ENCODE results near the gene CRISPLD2.
"Not testable (repeated sequence)": the region's sequence is repeated elsewhere in the genome, so short reads cannot be mapped to it uniquely, and the experiment has no call there.

CRISPLD2 gene

DNA sequence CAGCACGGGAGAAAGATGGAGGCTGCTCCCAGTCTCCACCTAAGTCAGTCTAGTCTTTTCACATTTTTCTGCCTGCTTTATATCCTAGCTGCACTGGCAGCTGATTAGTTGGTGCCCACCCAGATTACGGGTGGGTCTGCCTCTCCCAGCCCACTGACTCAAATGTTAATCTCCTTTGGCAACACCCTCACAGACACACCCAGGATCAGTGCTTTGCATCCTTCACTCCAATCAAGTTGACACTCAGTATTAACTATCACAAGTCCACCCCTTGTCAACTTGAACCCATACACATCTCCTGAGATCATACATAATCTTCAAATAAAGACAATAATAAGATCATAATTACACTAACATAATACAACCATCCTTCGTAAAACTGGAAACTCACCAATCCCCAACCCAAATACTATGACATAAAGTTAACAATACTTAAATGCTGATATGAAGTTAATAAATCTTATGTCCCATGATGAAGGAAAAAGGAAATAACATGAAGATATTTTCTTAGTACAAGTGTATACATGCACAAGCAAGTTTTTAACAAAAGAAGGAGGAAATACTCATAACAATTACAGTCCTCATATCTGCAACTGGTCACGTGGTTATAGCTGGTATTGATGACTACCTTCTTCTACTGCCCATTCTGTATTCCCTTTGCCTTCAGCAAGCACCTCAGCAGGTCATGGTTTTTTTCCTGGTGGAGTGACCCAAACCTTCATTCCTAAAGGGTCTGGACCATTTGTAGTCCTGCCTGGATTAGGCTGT is 35.8 kb downstream of the CRISPLD2 start:
- H3K9me3 ChIP-seq (ENCODE audit: insufficient read depth, low read depth, low read length); H3K4me3 ChIP-seq (ENCODE audit: low read length); H3K27ac ChIP-seq (ENCODE audit: low read length); H3K36me3 ChIP-seq (ENCODE audit: insufficient read depth, low read depth, low read length); H3K27me3 ChIP-seq (ENCODE audit: insufficient read depth, low read length); H3K9ac ChIP-seq (ENCODE audit: low read depth, low read length); H3K4me1 ChIP-seq (ENCODE audit: insufficient read depth, low read length): not testable (repeated sequence)

GRCh38 chr16:84856203-84856581 is 36.4 kb downstream of the CRISPLD2 start:
- not testable (repeated sequence) for H3K36me3 ChIP-seq (ENCODE audit: insufficient read depth, low read depth, low read length); H3K9ac ChIP-seq (ENCODE audit: low read depth, low read length); H3K27ac ChIP-seq (ENCODE audit: low read length); H3K4me1 ChIP-seq (ENCODE audit: insufficient read depth, low read length); H3K4me3 ChIP-seq (ENCODE audit: low read length); H3K9me3 ChIP-seq (ENCODE audit: insufficient read depth, low read depth, low read length); H3K27me3 ChIP-seq (ENCODE audit: insufficient read depth, low read length)

DNA sequence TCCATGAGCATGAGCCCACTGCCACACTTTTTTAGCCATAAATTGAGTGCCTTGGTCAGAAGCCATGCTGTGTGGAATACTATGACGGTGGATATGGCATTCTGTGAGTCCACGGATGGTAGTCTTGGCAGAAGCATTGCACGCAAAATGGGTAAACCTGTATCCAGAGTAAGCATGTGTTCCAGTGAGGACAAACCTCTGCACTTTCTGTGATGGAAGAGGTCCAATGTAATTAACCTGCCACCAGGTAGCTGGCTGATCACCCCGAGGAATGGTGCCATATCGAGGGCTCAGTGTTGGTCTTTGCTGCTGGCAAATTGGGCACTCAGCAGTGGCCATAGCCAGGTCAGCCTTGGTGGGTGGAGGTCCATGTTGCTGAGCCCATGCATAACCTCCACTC is 37.0 kb downstream of the CRISPLD2 start:
- not testable (repeated sequence) for H3K27ac ChIP-seq (ENCODE audit: low read length); H3K9ac ChIP-seq (ENCODE audit: low read depth, low read length); H3K9me3 ChIP-seq (ENCODE audit: insufficient read depth, low read depth, low read length); H3K27me3 ChIP-seq (ENCODE audit: insufficient read depth, low read length); H3K4me3 ChIP-seq (ENCODE audit: low read length); H3K4me1 ChIP-seq (ENCODE audit: insufficient read depth, low read length); H3K36me3 ChIP-seq (ENCODE audit: insufficient read depth, low read depth, low read length)

DNA sequence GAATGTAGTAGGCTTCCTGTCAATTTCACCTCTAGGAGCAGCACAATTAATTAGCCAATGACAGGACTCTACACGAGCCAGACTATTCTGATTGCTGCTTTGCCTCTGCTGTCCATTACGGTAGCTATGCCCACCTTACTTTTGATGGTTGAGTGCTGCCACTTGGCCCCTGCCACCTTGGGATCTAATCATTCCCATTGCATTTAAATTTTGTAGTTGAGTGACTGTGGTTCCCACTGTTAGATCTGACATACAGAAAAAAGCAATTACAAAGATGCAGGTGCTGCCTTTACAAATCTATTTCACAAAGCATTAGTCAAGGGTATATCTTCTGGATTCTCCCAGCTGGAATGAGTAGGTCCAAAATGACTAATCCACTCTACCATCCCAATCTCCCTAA is 39.9 kb downstream of the CRISPLD2 start:
- peaks cover 8% of the 10 kb centered on the region for H3K9me3 ChIP-seq (ENCODE audit: insufficient read depth, low read depth, low read length)
- no peaks in the 10 kb centered on the region for H3K27me3 ChIP-seq (ENCODE audit: insufficient read depth, low read length)
- H3K4me3 ChIP-seq (ENCODE audit: low read length) = no peak overlapping the region
- no peak overlapping the region for H3K9ac ChIP-seq (ENCODE audit: low read depth, low read length)
- no peaks in the 10 kb centered on the region for H3K4me1 ChIP-seq (ENCODE audit: insufficient read depth, low read length)
- no peaks in the 10 kb centered on the region for H3K36me3 ChIP-seq (ENCODE audit: insufficient read depth, low read depth, low read length)
- no peak overlapping the region for H3K27ac ChIP-seq (ENCODE audit: low read length)

DNA sequence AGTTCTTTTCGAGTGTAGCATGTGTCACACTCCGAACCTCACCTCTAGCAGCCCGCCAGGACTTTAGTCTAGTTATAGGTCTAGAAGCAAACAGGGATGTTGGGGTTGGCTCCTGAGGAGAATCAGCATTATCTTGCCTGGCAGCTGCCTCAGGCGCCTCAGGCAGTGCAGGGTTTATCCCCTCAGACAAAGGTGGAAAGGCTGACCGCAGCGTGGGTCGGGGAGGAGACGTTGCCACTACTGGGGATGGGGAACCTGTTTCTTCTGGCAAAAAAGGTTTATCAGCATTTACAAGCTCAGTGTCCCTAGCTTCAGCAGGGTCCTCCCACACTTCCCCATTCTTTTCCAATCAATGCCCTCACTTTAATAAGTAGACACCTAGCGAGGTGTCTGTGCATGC is 40.6 kb downstream of the CRISPLD2 start:
- Histone ChIP-seq H3K4me3 (ENCODE audit: low read length) (no peak overlapping the region), H3K9me3 (ENCODE audit: insufficient read depth, low read depth, low read length) (peaks cover 8% of the 10 kb centered on the region), H3K27ac (ENCODE audit: low read length) (no peak overlapping the region), H3K27me3 (ENCODE audit: insufficient read depth, low read length) (no peaks in the 10 kb centered on the region), H3K4me1 (ENCODE audit: insufficient read depth, low read length) (no peaks in the 10 kb centered on the region), H3K9ac (ENCODE audit: low read depth, low read length) (no peak overlapping the region), H3K36me3 (ENCODE audit: insufficient read depth, low read depth, low read length) (no peaks in the 10 kb centered on the region)

GRCh38 chr16:84861671-84862070 is 41.9 kb downstream of the CRISPLD2 start:
- H3K9me3 ChIP-seq (ENCODE audit: insufficient read depth, low read depth, low read length) = peaks cover 8% of the 10 kb centered on the region
- no peak overlapping the region for H3K9ac ChIP-seq (ENCODE audit: low read depth, low read length)
- H3K27ac ChIP-seq (ENCODE audit: low read length) = no peak overlapping the region
- H3K4me1 ChIP-seq (ENCODE audit: insufficient read depth, low read length) = no peaks in the 10 kb centered on the region
- no peaks in the 10 kb centered on the region for H3K36me3 ChIP-seq (ENCODE audit: insufficient read depth, low read depth, low read length)
- no peak overlapping the region for H3K4me3 ChIP-seq (ENCODE audit: low read length)
- H3K27me3 ChIP-seq (ENCODE audit: insufficient read depth, low read length) = no peaks in the 10 kb centered on the region

- H3K9ac ChIP-seq (ENCODE audit: low read depth, low read length) = no peak overlapping the region
- no peaks in the 10 kb centered on the region for H3K4me1 ChIP-seq (ENCODE audit: insufficient read depth, low read length)
- no peaks in the 10 kb centered on the region for H3K36me3 ChIP-seq (ENCODE audit: insufficient read depth, low read depth, low read length)
- H3K9me3 ChIP-seq (ENCODE audit: insufficient read depth, low read depth, low read length) = peaks cover 8% of the 10 kb centered on the region
- H3K27me3 ChIP-seq (ENCODE audit: insufficient read depth, low read length) = no peaks in the 10 kb centered on the region
- H3K4me3 ChIP-seq (ENCODE audit: low read length) = no peak overlapping the region
- no peak overlapping the region for H3K27ac ChIP-seq (ENCODE audit: low read length)
Measured at GRCh38 chr16:84862804-84863480, 43.2 kb downstream of the CRISPLD2 start.

GRCh38 chr16:84863481-84863814 is 43.7 kb downstream of the CRISPLD2 start:
- Histone ChIP-seq H3K9me3 (ENCODE audit: insufficient read depth, low read depth, low read length) (peaks cover 8% of the 10 kb centered on the region), H3K27me3 (ENCODE audit: insufficient read depth, low read length) (no peaks in the 10 kb centered on the region)

GRCh38 chr16:84864326-84864955 is 44.7 kb downstream of the CRISPLD2 start:
- Histone ChIP-seq H3K9me3 (ENCODE audit: insufficient read depth, low read depth, low read length) (peaks cover 6% of the 10 kb centered on the region), H3K27me3 (ENCODE audit: insufficient read depth, low read length) (no peaks in the 10 kb centered on the region), H3K4me1 (ENCODE audit: insufficient read depth, low read length) (no peaks in the 10 kb centered on the region), H3K27ac (ENCODE audit: low read length) (no peak overlapping the region), H3K36me3 (ENCODE audit: insufficient read depth, low read depth, low read length) (no peaks in the 10 kb centered on the region), H3K9ac (ENCODE audit: low read depth, low read length) (no peak overlapping the region), H3K4me3 (ENCODE audit: low read length) (no peak overlapping the region)

More at GRCh38 chr16:84863481-84863814, 43.7 kb downstream of the CRISPLD2 start:
- Histone ChIP-seq H3K4me3 (ENCODE audit: low read length) (no peak overlapping the region), H3K4me1 (ENCODE audit: insufficient read depth, low read length) (no peaks in the 10 kb centered on the region), H3K36me3 (ENCODE audit: insufficient read depth, low read depth, low read length) (no peaks in the 10 kb centered on the region), H3K9ac (ENCODE audit: low read depth, low read length) (no peak overlapping the region), H3K27ac (ENCODE audit: low read length) (no peak overlapping the region)

DNA sequence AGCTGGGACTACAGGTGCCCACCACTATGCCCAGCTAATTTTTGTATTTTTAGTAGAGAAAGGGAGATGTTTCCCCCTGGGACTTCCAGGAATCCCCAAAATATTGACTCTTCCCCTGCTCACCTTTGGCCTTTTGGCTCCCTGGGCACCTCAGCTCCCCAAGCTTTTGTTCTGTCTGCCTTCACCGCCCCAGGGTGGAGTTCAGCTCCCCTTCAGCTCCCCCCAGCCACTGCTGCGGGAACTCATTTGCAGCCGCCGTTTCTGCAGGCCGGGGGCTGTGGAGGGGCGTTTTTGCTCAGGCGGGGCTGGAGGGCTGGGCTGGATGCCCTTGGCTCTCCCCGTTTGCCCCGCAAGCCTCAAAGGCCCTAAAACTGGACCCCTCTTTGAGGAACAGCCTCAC is 47.9 kb downstream of the CRISPLD2 start:
- Histone ChIP-seq H3K36me3 (ENCODE audit: insufficient read depth, low read depth, low read length) (no peaks in the 10 kb centered on the region), H3K4me3 (ENCODE audit: low read length) (no peak overlapping the region), H3K4me1 (ENCODE audit: insufficient read depth, low read length) (no peaks in the 10 kb centered on the region), H3K27me3 (ENCODE audit: insufficient read depth, low read length) (no peaks in the 10 kb centered on the region), H3K9me3 (ENCODE audit: insufficient read depth, low read depth, low read length) (no peaks in the 10 kb centered on the region), H3K27ac (ENCODE audit: low read length) (no peak overlapping the region), H3K9ac (ENCODE audit: low read depth, low read length) (no peak overlapping the region)

DNA sequence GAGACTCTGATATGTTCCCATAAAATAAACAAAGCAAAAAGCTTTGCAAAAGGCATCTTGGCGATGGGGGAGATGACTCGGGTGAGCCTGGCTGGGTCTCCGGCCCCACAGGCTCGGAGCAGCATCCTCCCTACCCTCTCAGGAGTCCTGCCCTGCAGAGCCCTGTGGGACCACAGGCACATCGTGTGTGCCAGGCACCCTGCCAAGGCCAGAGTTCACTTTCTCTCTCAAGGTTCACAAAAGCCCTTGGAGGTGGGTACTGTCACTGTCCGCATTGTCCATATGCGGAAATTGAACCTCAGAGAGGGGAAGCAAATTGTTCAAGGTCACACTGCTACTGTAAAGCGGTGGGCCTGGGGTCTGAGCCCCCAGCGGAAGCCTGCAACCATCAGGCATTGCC is 48.5 kb downstream of the CRISPLD2 start:
- Histone ChIP-seq H3K27me3 (ENCODE audit: insufficient read depth, low read length) (no peaks in the 10 kb centered on the region), H3K4me3 (ENCODE audit: low read length) (no peak overlapping the region), H3K9me3 (ENCODE audit: insufficient read depth, low read depth, low read length) (no peaks in the 10 kb centered on the region), H3K4me1 (ENCODE audit: insufficient read depth, low read length) (no peaks in the 10 kb centered on the region), H3K27ac (ENCODE audit: low read length) (no peak overlapping the region), H3K36me3 (ENCODE audit: insufficient read depth, low read depth, low read length) (no peaks in the 10 kb centered on the region), H3K9ac (ENCODE audit: low read depth, low read length) (no peak overlapping the region)

DNA sequence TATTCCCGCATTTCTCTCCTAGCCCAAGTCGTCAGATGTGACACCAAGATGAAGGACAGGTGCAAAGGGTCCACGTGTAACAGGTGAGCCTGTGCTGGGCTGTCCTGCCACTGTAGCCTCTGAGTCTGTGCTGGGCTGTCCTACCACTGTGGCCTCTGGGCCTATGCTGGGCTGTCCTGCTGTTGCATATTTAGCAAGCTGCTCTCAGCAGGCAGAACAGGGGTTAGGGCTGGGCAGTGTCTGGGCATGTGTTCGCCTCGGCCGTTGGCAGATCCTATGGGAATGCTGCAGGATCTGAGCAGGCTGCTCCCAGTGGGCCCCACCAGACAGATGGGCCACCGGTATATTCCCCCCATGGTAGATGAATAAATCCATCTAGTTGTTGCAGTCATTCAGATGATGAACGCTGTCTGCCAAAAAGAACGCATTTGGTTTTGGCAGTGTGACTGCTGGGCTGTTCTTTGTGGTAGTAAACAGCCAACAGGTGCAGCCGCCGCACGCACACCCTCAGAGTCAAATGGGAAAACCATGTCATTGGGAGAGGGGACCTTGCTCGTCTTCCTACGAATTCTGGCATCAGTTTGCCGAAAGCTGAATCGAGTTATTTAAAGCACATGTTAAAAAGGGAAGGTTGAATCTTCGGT is 49.2 kb downstream of the CRISPLD2 start:
- no peaks in the 10 kb centered on the region for H3K36me3 ChIP-seq (ENCODE audit: insufficient read depth, low read depth, low read length)
- no peak overlapping the region for H3K9ac ChIP-seq (ENCODE audit: low read depth, low read length)
- no peaks in the 10 kb centered on the region for H3K9me3 ChIP-seq (ENCODE audit: insufficient read depth, low read depth, low read length)
- no peak overlapping the region for H3K27ac ChIP-seq (ENCODE audit: low read length)
- H3K4me3 ChIP-seq (ENCODE audit: low read length) = no peak overlapping the region
- H3K4me1 ChIP-seq (ENCODE audit: insufficient read depth, low read length) = no peaks in the 10 kb centered on the region
- no peaks in the 10 kb centered on the region for H3K27me3 ChIP-seq (ENCODE audit: insufficient read depth, low read length)
